IMR-90 (cell line): ENCODE measurements around the gene DNASE2B. TPM values are rescaled to one million over a fixed set of nuclear protein-coding genes. Genes with fewer than 3 reads are reported as not detected.

Experiments used
- ATAC-seq: fragments of 200-7000 bp; cut with Tn5 transposase; 2 replicates; pipeline ENCODE4 v1.9.1; 2020; ENCODE audit warnings: low read depth, mild to moderate bottlenecking, moderate library complexity
- BruUV-seq: library from RNA; stranded (reverse); fragments of 400-500 nt; replicated peaks from 2 replicates; lab custom pipeline; 2021; lab: Mats Ljungman, UMichigan
- CTCF ChIA-PET: fragments of 300-600 bp; formaldehyde crosslinking; extraction: SDS; loops from one replicate; lab custom pipeline; 2021; ENCODE audit warnings: antibody characterized with exemption; lab: Yijun Ruan, JAX
- POLR2A ChIA-PET: fragments of 300-600 bp; sonication (Branson Sonifier 250); formaldehyde crosslinking; loops from one replicate; lab custom pipeline; 2022; ENCODE audit warnings: antibody characterized with exemption; ENCODE audit not compliant: unreplicated experiment; lab: Charles Lee
- DNase-seq: peaks from one replicate; pipeline ENCODE4 v3.0.0; 2013
- H2AFZ ChIP-seq: replicated peaks from 2 replicates; pipeline ENCODE3; 2013; ENCODE audit warnings: low read length, mild to moderate bottlenecking; ENCODE audit not compliant: poor library complexity
- H2AK5ac ChIP-seq: 2 replicates; pipeline ENCODE4 v1.6.1; 2013; ENCODE audit warnings: low read depth, low read length, inconsistent platforms
- H2AK9ac ChIP-seq: replicated peaks from 2 replicates; pipeline ENCODE3; 2013; ENCODE audit warnings: mild to moderate bottlenecking, low read depth, low read length, moderate library complexity; ENCODE audit not compliant: poor library complexity
- H2BK120ac ChIP-seq: 2 replicates; pipeline ENCODE4 v1.6.1; 2013; ENCODE audit warnings: low read depth, low read length, inconsistent platforms
- H2BK15ac ChIP-seq: 3 replicates; pipeline ENCODE4 v1.6.1; 2013; ENCODE audit warnings: low read depth, low read length, inconsistent platforms
- H2BK20ac ChIP-seq: 2 replicates; pipeline ENCODE4 v1.6.1; 2013; ENCODE audit warnings: low read depth, mild to moderate bottlenecking, inconsistent platforms, low read length, moderate library complexity
- H2BK5ac ChIP-seq: 2 replicates; pipeline ENCODE4 v1.6.1; 2013; ENCODE audit warnings: mild to moderate bottlenecking, low read depth, low read length, inconsistent platforms; ENCODE audit not compliant: poor library complexity, severe bottlenecking
- H3K14ac ChIP-seq: replicated peaks from 2 replicates; pipeline ENCODE4 v1.6.1; 2013; ENCODE audit warnings: low read depth, low read length, inconsistent platforms
- H3K18ac ChIP-seq: 2 replicates; pipeline ENCODE4 v1.6.1; 2013; ENCODE audit warnings: low read depth, low read length, control low read depth
- H3K23ac ChIP-seq: 2 replicates; pipeline ENCODE4 v1.6.1; 2013; ENCODE audit warnings: low read depth, low read length, inconsistent platforms
- H3K27ac ChIP-seq: 2 replicates; pipeline ENCODE4 v1.5.1; 2013; ENCODE audit warnings: mild to moderate bottlenecking, control low read depth, low read length; ENCODE audit not compliant: insufficient read depth
- H3K27me3 ChIP-seq: 2 replicates; pipeline ENCODE4 v1.6.1; 2013; ENCODE audit warnings: low read length; ENCODE audit not compliant: control insufficient read depth, insufficient read depth
- H3K36me3 ChIP-seq: 2 replicates; pipeline ENCODE4 v1.6.1; 2013; ENCODE audit warnings: low read length, mixed read lengths; ENCODE audit not compliant: control insufficient read depth, insufficient read depth
- H3K4ac ChIP-seq: 2 replicates; pipeline ENCODE4 v1.6.1; 2013; ENCODE audit warnings: low read depth, low read length, inconsistent platforms
- H3K4me1 ChIP-seq: 2 replicates; pipeline ENCODE4 v1.6.1; 2013; ENCODE audit warnings: low read length, mixed read lengths; ENCODE audit not compliant: control insufficient read depth, insufficient read depth
- H3K4me2 ChIP-seq: 2 replicates; pipeline ENCODE4 v1.6.1; 2013; ENCODE audit warnings: low read depth, mild to moderate bottlenecking, control low read depth, low read length, moderate library complexity
- H3K4me3 ChIP-seq: 2 replicates; pipeline ENCODE4 v1.5.1; 2013; ENCODE audit warnings: low read depth, mild to moderate bottlenecking, control low read depth, low read length, moderate library complexity; ENCODE audit not compliant: insufficient read depth
- H3K56ac ChIP-seq: 2 replicates; pipeline ENCODE4 v1.6.1; 2013; ENCODE audit warnings: low read length, inconsistent platforms; ENCODE audit not compliant: insufficient read depth; ENCODE audit errors: extremely low read depth
- H3K79me1 ChIP-seq, 2 experiments: 2 replicates each; pipeline ENCODE4 v1.6.1; 2013; ENCODE audit warnings: low read length in 2 of 2, inconsistent platforms in 1 of 2, low read depth in 1 of 2
- H3K9ac ChIP-seq: 2 replicates; pipeline ENCODE4 v1.6.1; 2013; ENCODE audit warnings: low read depth, low read length, control low read depth
- H3K9me1 ChIP-seq: 2 replicates; pipeline ENCODE4 v1.6.1; 2013; ENCODE audit warnings: low read length, inconsistent platforms; ENCODE audit not compliant: insufficient read depth
- H3K9me3 ChIP-seq: 2 replicates; pipeline ENCODE4 v1.6.1; 2013; ENCODE audit warnings: low read length; ENCODE audit not compliant: control insufficient read depth, insufficient read depth
- H4K20me1 ChIP-seq: 2 replicates; pipeline ENCODE4 v1.6.1; 2013; ENCODE audit warnings: low read length, inconsistent platforms; ENCODE audit not compliant: insufficient read depth
- H4K5ac ChIP-seq: 2 replicates; pipeline ENCODE4 v1.6.1; 2013; ENCODE audit warnings: mild to moderate bottlenecking, low read depth, low read length, control low read depth
- H4K8ac ChIP-seq, 2 experiments: 2 replicates each; pipeline ENCODE4 v1.6.1; 2013; ENCODE audit warnings: low read depth in 2 of 2, low read length in 2 of 2, control low read depth in 1 of 2, inconsistent platforms in 1 of 2
- H4K91ac ChIP-seq: 2 replicates; pipeline ENCODE4 v1.6.1; 2013; ENCODE audit warnings: low read depth, low read length, inconsistent platforms; ENCODE audit not compliant: insufficient read depth
- CHD1 ChIP-seq: IDR thresholded peaks from 2 replicates; pipeline ENCODE4 v1.6.1; 2012; ENCODE audit warnings: low read depth, low read length, improper control_type of control experiment
- MAFK ChIP-seq: IDR thresholded peaks from 2 replicates; pipeline ENCODE4 v1.6.1; 2012; ENCODE audit warnings: low read depth, low read length, improper control_type of control experiment
- POLR2A ChIP-seq: IDR thresholded peaks from 2 replicates; pipeline ENCODE4 v1.6.1; 2012; ENCODE audit warnings: mild to moderate bottlenecking, low read depth, low read length
- RCOR1 ChIP-seq: IDR thresholded peaks from 2 replicates; pipeline ENCODE4 v1.6.1; 2012; ENCODE audit warnings: mild to moderate bottlenecking, low read length, improper control_type of control experiment; ENCODE audit not compliant: insufficient replicate concordance
- RFX5 ChIP-seq: IDR thresholded peaks from 2 replicates; pipeline ENCODE4 v1.8.0; 2012; ENCODE audit warnings: low read depth, mild to moderate bottlenecking, low read length, moderate library complexity
- WGBS, 2 experiments: methylation state at CpG; one replicate each; pipeline versions ENCODE4 v1.1.5 to v1.1.7; 2013; ENCODE audit warnings: missing lambda C conversion rate in 2 of 2; ENCODE audit not compliant: insufficient read length in 1 of 2; ENCODE audit errors: extremely low coverage in 2 of 2; 5-methylcytosine and 5-hydroxymethylcytosine counted together
- dilution Hi-C: fragments of 300-500 bp; cut with HindIII; formaldehyde crosslinking; loops from one replicate; pipeline ENCODE4 v1.14.3; 2018; ENCODE audit warnings: low sequenced_read_pairs; ENCODE audit not compliant: unreplicated experiment
- in situ Hi-C: fragments of 300-500 bp; cut with MboI; formaldehyde crosslinking; loops from 3 replicates; pipeline ENCODE4 v1.14.3; 2019; ENCODE audit warnings: low sequenced_read_pairs, inconsistent platforms, mixed read lengths
- intact Hi-C: fragments of 100-400 bp; cut with micrococcal nuclease; formaldehyde crosslinking; loops from 2 replicates; pipeline ENCODE4 v1.10.0; 2022
- polyA plus RNA-seq, 3 experiments: library from polyadenylated mRNA; depleted of rRNA; stranded (reverse); fragments of >200 nt; gene quantifications; 2 replicates each; pipeline ENCODE4 v1.2.3, GENCODE V29; 2012; ENCODE audit warnings: low replicate concordance in 1 of 3
- total RNA-seq: library from RNA; depleted of rRNA; stranded (reverse); fragments of >200 nt; gene quantifications from 2 replicates; pipeline ENCODE4 v1.2.3, GENCODE V29; 2012
- TF ChIP-seq, protein P1 (sequence below): fragments of 150-350 bp; IDR thresholded peaks from 2 replicates; pipeline ENCODE4 v1.6.1; 2016; ENCODE audit warnings: low read depth, mild to moderate bottlenecking, low read length, moderate library complexity, borderline replicate concordance

Gene DNASE2B
- total and polyA plus RNA-seq, 2 of the 4 experiments (the other 2 are of a cell fraction) = not detected

DNA sequence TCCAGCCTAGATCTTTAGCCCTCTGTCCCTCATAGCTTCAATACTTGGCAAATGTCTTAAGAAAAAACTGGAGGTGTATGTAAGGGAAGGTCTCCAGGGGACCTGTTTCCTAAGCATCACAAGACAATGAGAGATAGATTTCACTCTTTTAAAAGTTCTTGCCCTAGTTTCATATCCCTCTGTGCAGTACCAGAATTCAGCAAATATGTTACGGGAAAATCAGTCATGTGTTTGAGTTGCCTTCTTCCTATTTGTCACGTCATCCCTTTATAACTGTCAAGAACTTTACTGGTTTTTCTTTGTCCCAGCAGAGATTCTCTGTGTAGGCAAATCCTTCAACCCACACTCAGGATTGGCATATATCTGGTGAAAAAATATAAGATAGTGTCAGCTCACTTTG, 32.3 kb downstream of the DNASE2B start:
- dilution Hi-C loops = loop anchor here (25.0 kb wide), 1 partner anchor 293 kb away; the partner anchor contains the start of gene PRKACB
- Histone ChIP-seq H2BK120ac (no peak overlapping the region), H3K23ac (no peak overlapping the region), H3K14ac (no peak overlapping the region), H4K20me1 (no peaks in the 10 kb centered on the region), H3K36me3 (no peaks in the 10 kb centered on the region), H3K4me1 (peaks cover 1% of the 10 kb centered on the region; the same call in 1 of the 2 replicates), H3K4me2 (no peak overlapping the region), H2BK15ac (no peak overlapping the region), H3K27me3 (no peaks in the 10 kb centered on the region), H3K9ac (no peak overlapping the region), H2BK5ac (no peak overlapping the region), H3K56ac (no peak overlapping the region), H2BK20ac (no peak overlapping the region; the same call in 1 of the 2 replicates), H4K91ac (no peak overlapping the region), H4K5ac (no peak overlapping the region), H2AK5ac (no peak overlapping the region), H2AFZ (no peak overlapping the region), H3K4me3 (no peak overlapping the region), H3K79me1 (no peaks in the 10 kb centered on the region), H3K4ac (no peak overlapping the region), H2AK9ac (no peak overlapping the region), H3K18ac (no peak overlapping the region), H3K27ac (no peak overlapping the region), H3K9me3 (peaks cover 2% of the 10 kb centered on the region), H3K9me1 (no peaks in the 10 kb centered on the region), H4K8ac (no peak overlapping the region)
- no TSS peak for BruUV-seq
- ChIA-PET POLR2A (no interaction called here), CTCF (no interaction called here)
- no CpG with 5 or more reads among the region's 2 CpGs for whole genome bisulfite sequencing, 2 experiments
- in situ Hi-C loops = loop anchor here (5.0 to 25.0 kb wide), 3 partner anchors 283 to 506 kb away; no protein-coding TSS in a partner anchor
- no peak for ATAC-seq
- DNase-seq = no peak
- TF ChIP-seq MAFK = no peak
- TF ChIP-seq, protein P1, sequence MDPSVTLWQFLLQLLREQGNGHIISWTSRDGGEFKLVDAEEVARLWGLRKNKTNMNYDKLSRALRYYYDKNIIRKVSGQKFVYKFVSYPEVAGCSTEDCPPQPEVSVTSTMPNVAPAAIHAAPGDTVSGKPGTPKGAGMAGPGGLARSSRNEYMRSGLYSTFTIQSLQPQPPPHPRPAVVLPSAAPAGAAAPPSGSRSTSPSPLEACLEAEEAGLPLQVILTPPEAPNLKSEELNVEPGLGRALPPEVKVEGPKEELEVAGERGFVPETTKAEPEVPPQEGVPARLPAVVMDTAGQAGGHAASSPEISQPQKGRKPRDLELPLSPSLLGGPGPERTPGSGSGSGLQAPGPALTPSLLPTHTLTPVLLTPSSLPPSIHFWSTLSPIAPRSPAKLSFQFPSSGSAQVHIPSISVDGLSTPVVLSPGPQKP = no peak
- TF ChIP-seq RCOR1 = no peak
- no peak for TF ChIP-seq RFX5
- no peak for TF ChIP-seq CHD1
- no peak for TF ChIP-seq POLR2A
- intact Hi-C loops = loop anchor here (5.0 kb wide), 3 partner anchors 53 to 353 kb away; no protein-coding TSS in a partner anchor
